ENCODE data around the gene VPS29. TPM values are rescaled to one million over a fixed set of nuclear protein-coding genes. Genes with fewer than 3 reads are reported as not detected.

Gene VPS29
- total and polyA plus RNA-seq, 9 of the 15 experiments (the other 6 are each of a cell fraction or from before 2014, with no cell fraction given) = 85.8 to 638 (median 272) TPM

- TF ChIP-seq, protein P1, sequence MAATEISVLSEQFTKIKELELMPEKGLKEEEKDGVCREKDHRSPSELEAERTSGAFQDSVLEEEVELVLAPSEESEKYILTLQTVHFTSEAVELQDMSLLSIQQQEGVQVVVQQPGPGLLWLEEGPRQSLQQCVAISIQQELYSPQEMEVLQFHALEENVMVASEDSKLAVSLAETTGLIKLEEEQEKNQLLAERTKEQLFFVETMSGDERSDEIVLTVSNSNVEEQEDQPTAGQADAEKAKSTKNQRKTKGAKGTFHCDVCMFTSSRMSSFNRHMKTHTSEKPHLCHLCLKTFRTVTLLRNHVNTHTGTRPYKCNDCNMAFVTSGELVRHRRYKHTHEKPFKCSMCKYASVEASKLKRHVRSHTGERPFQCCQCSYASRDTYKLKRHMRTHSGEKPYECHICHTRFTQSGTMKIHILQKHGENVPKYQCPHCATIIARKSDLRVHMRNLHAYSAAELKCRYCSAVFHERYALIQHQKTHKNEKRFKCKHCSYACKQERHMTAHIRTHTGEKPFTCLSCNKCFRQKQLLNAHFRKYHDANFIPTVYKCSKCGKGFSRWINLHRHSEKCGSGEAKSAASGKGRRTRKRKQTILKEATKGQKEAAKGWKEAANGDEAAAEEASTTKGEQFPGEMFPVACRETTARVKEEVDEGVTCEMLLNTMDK (IDR thresholded peaks at IDR 0.05; ENCODE audit: borderline replicate concordance, insufficient read depth, low read depth, low read length, poor library complexity, severe bottlenecking) = peak; percentile 91
- TF ChIP-seq SNIP1 (IDR thresholded peaks at IDR 0.05; ENCODE audit: low read depth) (no peak), ZFPM2 (CRISPR knock-in tag; IDR thresholded peaks at IDR 0.05) (0 out of 2 replicates have a peak, but pooled peaks have one; percentile 71), MAFK (IDR thresholded peaks at IDR 0.05; ENCODE audit: low read length) (no peak), RBM39 (optimal IDR thresholded peaks at IDR 0.05; ENCODE audit: low read depth, low read length) (no peak), NRF1 (conservative IDR thresholded peaks at IDR 0.05 in 1 of 2, IDR thresholded peaks at IDR 0.05 in 1 of 2) (no peak), RBM34 (IDR thresholded peaks at IDR 0.05; ENCODE audit: borderline replicate concordance, insufficient read depth, low read length) (no peak), TAF7 (tag; IDR thresholded peaks at IDR 0.05) (peak; percentile 73), BCL6 (CRISPR knock-in tag; IDR thresholded peaks at IDR 0.05) (no peak), ZNF282 (CRISPR knock-in tag; IDR thresholded peaks at IDR 0.05) (no peak), CBFA2T2 (conservative IDR thresholded peaks at IDR 0.05) (no peak), HMG20B (CRISPR knock-in tag; IDR thresholded peaks at IDR 0.05) (no peak), TAF9B (IDR thresholded peaks at IDR 0.05; ENCODE audit: partially characterized antibody) (peak; percentile 79), PBX2 (CRISPR knock-in tag; IDR thresholded peaks at IDR 0.05; ENCODE audit: low read depth) (no peak), PBX2 (tag; conservative IDR thresholded peaks at IDR 0.05; ENCODE audit: low read depth) (0 out of 2 replicates have a peak, but pooled peaks have one; percentile 0)
- TF ChIP-seq, protein P2, sequence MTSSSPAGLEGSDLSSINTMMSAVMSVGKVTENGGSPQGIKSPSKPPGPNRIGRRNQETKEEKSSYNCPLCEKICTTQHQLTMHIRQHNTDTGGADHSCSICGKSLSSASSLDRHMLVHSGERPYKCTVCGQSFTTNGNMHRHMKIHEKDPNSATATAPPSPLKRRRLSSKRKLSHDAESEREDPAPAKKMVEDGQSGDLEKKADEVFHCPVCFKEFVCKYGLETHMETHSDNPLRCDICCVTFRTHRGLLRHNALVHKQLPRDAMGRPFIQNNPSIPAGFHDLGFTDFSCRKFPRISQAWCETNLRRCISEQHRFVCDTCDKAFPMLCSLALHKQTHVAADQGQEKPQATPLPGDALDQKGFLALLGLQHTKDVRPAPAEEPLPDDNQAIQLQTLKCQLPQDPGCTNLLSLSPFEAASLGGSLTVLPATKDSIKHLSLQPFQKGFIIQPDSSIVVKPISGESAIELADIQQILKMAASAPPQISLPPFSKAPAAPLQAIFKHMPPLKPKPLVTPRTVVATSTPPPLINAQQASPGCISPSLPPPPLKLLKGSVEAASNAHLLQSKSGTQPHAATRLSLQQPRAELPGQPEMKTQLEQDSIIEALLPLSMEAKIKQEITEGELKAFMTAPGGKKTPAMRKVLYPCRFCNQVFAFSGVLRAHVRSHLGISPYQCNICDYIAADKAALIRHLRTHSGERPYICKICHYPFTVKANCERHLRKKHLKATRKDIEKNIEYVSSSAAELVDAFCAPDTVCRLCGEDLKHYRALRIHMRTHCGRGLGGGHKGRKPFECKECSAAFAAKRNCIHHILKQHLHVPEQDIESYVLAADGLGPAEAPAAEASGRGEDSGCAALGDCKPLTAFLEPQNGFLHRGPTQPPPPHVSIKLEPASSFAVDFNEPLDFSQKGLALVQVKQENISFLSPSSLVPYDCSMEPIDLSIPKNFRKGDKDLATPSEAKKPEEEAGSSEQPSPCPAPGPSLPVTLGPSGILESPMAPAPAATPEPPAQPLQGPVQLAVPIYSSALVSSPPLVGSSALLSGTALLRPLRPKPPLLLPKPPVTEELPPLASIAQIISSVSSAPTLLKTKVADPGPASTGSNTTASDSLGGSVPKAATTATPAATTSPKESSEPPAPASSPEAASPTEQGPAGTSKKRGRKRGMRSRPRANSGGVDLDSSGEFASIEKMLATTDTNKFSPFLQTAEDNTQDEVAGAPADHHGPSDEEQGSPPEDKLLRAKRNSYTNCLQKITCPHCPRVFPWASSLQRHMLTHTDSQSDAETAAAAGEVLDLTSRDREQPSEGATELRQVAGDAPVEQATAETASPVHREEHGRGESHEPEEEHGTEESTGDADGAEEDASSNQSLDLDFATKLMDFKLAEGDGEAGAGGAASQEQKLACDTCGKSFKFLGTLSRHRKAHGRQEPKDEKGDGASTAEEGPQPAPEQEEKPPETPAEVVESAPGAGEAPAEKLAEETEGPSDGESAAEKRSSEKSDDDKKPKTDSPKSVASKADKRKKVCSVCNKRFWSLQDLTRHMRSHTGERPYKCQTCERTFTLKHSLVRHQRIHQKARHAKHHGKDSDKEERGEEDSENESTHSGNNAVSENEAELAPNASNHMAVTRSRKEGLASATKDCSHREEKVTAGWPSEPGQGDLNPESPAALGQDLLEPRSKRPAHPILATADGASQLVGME (CRISPR knock-in tag; IDR thresholded peaks at IDR 0.05) = no peak
- TF ChIP-seq, protein P3, sequence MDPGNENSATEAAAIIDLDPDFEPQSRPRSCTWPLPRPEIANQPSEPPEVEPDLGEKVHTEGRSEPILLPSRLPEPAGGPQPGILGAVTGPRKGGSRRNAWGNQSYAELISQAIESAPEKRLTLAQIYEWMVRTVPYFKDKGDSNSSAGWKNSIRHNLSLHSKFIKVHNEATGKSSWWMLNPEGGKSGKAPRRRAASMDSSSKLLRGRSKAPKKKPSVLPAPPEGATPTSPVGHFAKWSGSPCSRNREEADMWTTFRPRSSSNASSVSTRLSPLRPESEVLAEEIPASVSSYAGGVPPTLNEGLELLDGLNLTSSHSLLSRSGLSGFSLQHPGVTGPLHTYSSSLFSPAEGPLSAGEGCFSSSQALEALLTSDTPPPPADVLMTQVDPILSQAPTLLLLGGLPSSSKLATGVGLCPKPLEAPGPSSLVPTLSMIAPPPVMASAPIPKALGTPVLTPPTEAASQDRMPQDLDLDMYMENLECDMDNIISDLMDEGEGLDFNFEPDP (CRISPR knock-in tag; IDR thresholded peaks at IDR 0.05) = no peak
These were observed 52.0 kb downstream of the VPS29 start, which contains the start of gene ARPC3 (continued) for GRCh38 chr12:110449799-110450497.

Data from K562 (cell line).